HG03025 (cell line): Measurements from ENCODE around the gene MVP.
"Not testable (repeated sequence)": the region's sequence is repeated elsewhere in the genome, so short reads cannot be mapped to it uniquely, and the experiment has no call there.

Experiments
- ATAC-seq: cut with Tn5 transposase; IDR thresholded peaks from one replicate; pipeline ENCODE4 v1.9.1; 2021; ENCODE audit warnings: mild to moderate bottlenecking, moderate library complexity; ENCODE audit not compliant: unreplicated experiment, low FRiP score

MVP gene

DNA sequence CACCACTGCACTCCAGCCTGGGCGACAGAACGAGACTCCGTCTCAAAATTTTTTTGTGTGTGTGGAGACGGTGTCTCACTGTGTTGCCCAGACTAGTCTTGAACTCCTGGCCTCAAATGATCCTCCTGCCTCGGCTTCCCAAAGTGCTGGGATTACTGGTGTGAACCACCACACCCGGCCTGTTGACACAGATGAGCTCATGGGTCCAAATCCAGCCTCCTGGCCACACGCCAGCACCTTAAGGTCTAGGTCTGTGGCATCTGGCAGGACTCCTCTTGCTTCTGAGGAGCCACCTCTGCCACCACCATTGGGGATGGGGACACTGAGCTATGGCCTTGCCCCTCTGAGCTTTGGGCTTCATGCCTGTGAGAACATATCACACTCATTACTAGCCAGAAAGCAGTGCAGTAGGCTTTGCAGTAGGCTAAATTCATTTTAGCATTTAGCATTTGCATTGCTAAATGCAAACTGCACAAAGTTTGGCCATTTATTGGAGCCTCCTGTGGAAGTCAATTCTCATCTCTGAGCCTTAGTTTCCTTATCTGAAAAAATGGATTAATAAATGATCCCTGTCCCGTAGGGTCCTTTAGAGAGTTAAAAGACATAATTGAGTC is 48.2 kb downstream of the MVP start:
- no peak for ATAC-seq

GRCh38 chr16:29869067-29869466 is 48.8 kb downstream of the MVP start:
- not testable (repeated sequence) for ATAC-seq

DNA sequence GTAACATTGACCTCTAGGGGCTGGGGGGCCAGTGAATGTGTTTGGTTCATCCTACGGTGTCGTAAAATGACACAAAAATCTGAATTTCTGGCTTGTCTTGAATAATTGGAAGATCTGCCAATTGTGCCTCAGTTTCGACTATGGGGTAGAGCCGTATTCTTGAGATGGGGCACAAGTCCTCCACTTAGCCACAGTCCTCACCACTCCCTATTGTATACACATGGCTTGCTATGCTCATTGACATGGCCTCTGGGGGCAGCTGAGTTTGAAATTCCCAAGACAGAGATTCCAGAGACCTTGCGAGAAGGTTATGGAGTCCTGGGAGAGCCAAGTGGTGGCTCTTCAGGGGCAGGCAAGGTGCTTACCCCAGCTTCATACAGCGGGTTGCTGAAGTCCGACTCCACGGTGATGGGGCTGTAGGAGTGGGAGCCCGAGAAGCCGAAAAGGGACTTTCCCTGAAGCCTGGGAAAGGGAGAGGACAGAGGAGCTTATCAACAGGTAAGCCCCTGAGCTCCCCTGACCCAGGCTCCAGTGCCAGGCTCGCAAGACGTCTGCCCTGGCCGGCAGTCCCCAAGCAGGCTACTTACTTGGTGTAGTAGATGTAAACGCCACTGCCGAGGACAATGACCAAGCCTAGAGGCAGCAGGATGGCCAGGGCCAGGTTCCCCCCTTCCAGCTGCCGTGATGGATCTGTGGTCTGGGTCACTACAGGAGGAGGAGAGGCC is 51.7 kb downstream of the MVP start:
- ATAC-seq, result no peak

- ATAC-seq, result no peak
These were observed 53.1 kb downstream of the MVP start for GRCh38 chr16:29873319-29873718.

GRCh38 chr16:29875206-29875605 is 54.9 kb downstream of the MVP start:
- no peak for ATAC-seq

GRCh38 chr16:29876217-29876593 is 55.9 kb downstream of the MVP start:
- ATAC-seq, result no peak

- ATAC-seq, result no peak
These were observed 56.5 kb downstream of the MVP start for GRCh38 chr16:29876594-29877249.

GRCh38 chr16:29877266-29877961 is 57.2 kb downstream of the MVP start:
- ATAC-seq, result no peak

DNA sequence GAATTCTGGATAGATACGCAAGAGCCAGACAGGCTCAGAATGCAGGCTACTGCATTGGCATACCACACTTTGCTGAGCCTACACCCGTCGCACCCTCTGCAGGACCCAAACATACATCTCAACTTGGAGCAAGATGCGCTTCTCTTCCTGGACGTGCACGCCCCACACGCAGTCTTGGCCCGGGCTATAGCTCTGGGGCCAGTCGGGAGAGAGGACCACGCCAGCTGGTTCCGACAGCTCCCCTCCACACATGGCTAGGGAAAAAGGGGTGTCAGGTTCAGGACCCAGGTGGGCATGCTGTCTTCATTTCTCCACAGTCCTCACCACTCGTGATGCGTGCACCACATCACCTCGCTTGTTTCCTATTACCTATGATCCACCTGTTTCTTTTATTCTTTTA is 57.9 kb downstream of the MVP start:
- no peak for ATAC-seq

- no peak for ATAC-seq
These were observed 60.8 kb downstream of the MVP start for GRCh38 chr16:29881050-29881449.

DNA sequence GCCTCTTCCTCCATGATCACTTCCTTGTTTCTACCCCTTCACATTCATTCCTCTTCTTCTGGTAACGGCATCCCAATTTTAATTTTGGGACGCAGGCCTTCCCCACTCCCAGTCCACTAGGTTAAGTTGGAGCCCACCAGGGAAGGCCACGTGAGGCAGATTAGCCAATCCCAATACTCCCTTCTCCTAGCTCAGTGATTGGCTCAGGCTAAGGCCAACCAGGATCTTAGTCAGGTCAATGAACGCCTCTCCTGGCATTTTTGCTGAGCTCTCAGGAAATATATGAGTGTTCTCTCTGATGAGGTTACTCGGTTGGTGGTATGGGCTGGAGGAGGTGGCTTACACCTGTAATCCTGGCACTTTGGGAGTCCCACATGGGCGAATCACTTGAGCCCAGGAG is 63.7 kb downstream of the MVP start:
- ATAC-seq, result no peak

- not testable (repeated sequence) for ATAC-seq
These were observed 69.1 kb downstream of the MVP start for GRCh38 chr16:29889372-29889771.

DNA sequence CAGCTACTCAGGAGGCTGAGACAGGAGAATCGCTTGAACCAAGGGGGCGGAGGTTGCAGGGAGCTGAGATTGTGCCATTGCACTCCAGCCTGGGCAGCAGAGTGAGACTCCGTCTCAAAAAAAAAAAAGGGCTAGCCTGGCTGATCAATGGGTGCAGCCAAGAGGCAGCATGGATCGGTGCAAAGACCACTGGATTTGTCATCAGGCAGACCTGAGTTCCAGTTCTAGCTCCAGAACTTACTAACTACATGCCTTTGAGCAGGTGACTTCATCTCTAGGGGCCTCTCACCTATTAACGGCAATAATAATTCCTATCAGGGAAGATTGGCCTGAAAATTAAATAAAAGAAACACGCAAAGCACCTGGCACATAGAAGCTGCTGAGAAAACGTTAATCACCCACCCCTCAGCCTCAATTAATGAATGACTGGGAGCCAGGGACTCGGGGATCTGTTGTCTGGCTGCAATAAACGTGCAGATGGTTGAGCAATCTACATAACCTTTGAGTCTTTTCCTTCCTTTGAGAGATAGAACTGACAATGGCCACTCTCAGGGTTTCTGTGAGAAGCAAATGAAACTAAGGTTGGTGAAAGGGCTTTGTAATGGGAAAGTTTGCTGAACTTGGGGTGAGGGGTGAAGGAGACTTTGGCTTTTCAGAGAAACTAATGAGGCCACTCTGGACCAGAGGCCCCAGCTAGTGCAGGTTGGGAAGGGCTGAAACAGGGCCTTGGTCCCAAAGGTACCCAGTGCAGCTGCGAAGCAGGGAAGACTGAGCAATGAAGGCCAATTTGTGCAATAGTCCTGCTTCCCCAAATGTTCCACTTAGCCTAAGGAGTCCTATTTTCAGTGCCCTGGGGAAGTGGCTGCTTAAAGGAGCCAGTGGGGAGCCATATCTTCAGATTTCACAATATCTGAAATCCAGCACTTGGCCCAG is 71.5 kb downstream of the MVP start:
- ATAC-seq, result no peak

- ATAC-seq, result no peak
These were observed 72.2 kb downstream of the MVP start for GRCh38 chr16:29892458-29892813.

DNA sequence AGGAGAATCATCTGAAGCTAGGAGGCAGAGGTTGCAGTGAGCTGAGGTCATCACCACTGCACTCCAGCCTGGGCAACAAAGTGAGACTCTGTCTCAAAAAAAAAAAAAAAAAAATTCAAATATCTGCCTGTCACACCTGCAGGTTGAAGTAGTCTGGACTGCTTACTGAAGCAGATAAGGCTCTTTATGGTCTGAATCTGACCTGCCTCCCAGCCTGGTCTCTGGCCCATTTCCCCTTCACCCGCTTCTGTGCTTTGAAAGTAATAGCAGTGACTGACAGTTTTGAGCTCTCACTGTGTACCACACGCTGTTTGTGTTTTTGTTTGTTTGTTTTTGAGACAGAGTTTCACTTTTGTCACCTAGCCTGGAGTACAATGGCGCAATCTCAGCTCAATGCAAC is 73.3 kb downstream of the MVP start:
- ATAC-seq, result no peak

DNA sequence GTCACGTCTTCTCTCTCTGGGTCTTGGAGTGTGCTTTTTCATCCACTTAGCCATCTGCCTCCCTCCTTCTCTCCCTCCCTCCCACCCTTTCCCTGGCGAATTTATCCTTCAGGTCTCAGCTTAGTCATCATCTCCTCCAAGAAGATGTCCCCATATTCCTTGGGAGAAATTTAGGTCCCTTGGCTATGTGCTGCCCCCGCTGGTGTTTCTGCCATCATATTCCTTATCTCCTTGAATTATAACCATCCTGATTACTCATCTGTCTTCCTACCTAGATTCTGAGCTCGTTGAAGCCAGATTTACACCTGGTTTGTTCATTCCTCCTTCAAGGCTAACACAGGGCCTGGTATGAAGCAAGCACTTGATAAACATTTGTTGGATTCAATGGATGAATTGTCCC is 74.1 kb downstream of the MVP start:
- no peak for ATAC-seq

GRCh38 chr16:29896841-29897240 is 76.6 kb downstream of the MVP start:
- ATAC-seq, result no peak

- ATAC-seq, result no peak
These were observed 77.1 kb downstream of the MVP start for GRCh38 chr16:29897333-29897732.
